Mucosa of stomach (tissue), 1 donor: Measurements from ENCODE around the gene USP15.

Source experiments
- H3K27me3 ChIP-seq: one replicate; pipeline ENCODE4 v1.7.0; 2013; ENCODE audit warnings: mild to moderate bottlenecking, low read length; ENCODE audit not compliant: control insufficient read depth, insufficient read depth
- H3K36me3 ChIP-seq: one replicate; pipeline ENCODE4 v1.7.0; 2013; ENCODE audit warnings: low read length; ENCODE audit not compliant: control insufficient read depth, insufficient read depth
- H3K4me1 ChIP-seq: one replicate; pipeline ENCODE4 v1.7.0; 2013; ENCODE audit warnings: mild to moderate bottlenecking, low read length; ENCODE audit not compliant: control insufficient read depth, insufficient read depth
- H3K4me3 ChIP-seq: one replicate; pipeline ENCODE4 v1.7.0; 2013; ENCODE audit warnings: low read length
- H3K9ac ChIP-seq: one replicate; pipeline ENCODE4 v1.7.0; 2013; ENCODE audit warnings: mild to moderate bottlenecking, low read length, moderate library complexity
- H3K9me3 ChIP-seq: one replicate; pipeline ENCODE4 v1.7.0; 2013; ENCODE audit warnings: mild to moderate bottlenecking, low read length, moderate library complexity; ENCODE audit not compliant: control insufficient read depth
- donor health status: Pancreatic carcinoma.

The USP15 gene

DNA sequence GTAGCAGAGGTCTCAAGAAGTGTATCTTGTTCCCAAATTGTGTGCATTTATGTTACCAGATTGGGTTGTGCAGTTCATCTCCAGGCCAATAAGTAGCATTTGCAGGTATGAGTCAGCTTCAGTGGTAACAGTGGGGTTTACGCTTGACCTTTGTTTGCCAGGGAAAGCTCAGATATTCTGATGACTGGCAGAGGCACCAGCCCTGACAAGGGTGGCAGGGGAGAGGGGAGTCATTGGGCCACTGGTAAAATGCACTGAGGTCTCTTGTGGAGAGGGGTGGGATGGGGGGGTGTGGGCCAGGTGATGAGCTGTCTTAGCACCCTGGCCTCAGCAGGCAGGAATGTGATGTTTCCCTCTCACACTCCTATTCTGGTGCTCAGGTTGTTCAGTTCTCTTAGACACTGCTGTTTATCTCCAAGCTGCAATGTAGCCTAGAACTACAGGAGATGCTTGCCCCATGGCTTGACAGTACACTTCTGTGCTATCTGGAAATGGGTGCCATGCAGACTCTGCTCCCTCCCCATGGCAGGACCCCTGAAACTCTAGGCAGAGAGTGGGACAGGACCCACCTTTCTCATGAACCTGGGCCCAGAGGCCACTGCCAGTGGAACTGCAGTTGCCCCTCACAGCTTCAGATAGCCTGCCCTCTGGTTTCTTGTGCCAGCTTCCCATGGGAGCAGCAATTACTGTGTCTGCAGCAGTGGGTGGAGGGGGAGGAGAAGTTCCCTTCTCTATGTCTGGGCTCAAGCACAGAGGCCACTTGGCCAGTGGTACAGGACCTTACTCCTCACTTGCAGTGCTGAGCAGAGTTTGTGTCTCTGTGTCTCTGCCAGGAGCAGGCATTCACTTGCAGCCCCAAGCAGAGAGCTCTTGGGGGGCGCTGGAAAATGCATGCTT is 31.9 kb downstream of the USP15 start:
- Histone ChIP-seq H3K4me1 (no peaks in the 10 kb centered on the region), H3K4me3 (no peak overlapping the region), H3K9ac (no peak overlapping the region), H3K9me3 (no peaks in the 10 kb centered on the region), H3K27me3 (no peaks in the 10 kb centered on the region), H3K36me3 (no peaks in the 10 kb centered on the region)

GRCh38 chr12:62292761-62293344 is 32.6 kb downstream of the USP15 start:
- Histone ChIP-seq H3K36me3 (no peaks in the 10 kb centered on the region), H3K4me3 (no peak overlapping the region), H3K9me3 (no peaks in the 10 kb centered on the region), H3K27me3 (no peaks in the 10 kb centered on the region), H3K4me1 (no peaks in the 10 kb centered on the region), H3K9ac (no peak overlapping the region)

- Histone ChIP-seq H3K36me3 (no peaks in the 10 kb centered on the region), H3K4me1 (no peaks in the 10 kb centered on the region), H3K9ac (no peak overlapping the region), H3K27me3 (no peaks in the 10 kb centered on the region), H3K4me3 (no peak overlapping the region), H3K9me3 (no peaks in the 10 kb centered on the region)
These were observed 34.2 kb downstream of the USP15 start for GRCh38 chr12:62294378-62294777.

DNA sequence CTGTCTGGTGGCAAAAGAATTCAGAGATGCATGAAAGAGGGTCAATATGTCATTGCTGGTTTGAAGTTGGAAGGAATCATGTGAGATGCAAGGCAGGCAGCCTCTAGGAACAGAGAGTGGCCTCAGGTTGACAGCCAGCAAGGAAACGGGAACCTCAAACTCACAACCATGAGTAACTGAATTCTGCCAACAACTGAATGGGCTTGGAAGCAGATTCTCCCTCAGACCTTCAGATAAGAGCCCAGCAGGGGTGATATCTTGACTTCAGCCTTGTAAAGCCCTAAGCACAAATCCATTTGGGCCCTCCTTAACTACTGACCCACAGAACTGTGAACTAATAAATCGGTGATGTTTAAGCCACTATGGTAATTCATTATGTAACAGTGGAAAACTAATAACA is 35.8 kb downstream of the USP15 start:
- no peak overlapping the region for H3K9ac ChIP-seq
- no peak overlapping the region for H3K4me3 ChIP-seq
- no peaks in the 10 kb centered on the region for H3K27me3 ChIP-seq
- H3K36me3 ChIP-seq = no peaks in the 10 kb centered on the region
- no peaks in the 10 kb centered on the region for H3K9me3 ChIP-seq
- H3K4me1 ChIP-seq = no peaks in the 10 kb centered on the region

- H3K4me1 ChIP-seq = no peaks in the 10 kb centered on the region
- H3K27me3 ChIP-seq = no peaks in the 10 kb centered on the region
- no peaks in the 10 kb centered on the region for H3K9me3 ChIP-seq
- H3K4me3 ChIP-seq = no peak overlapping the region
- no peak overlapping the region for H3K9ac ChIP-seq
- H3K36me3 ChIP-seq = no peaks in the 10 kb centered on the region
These were observed 37.1 kb downstream of the USP15 start for GRCh38 chr12:62297321-62297720.

DNA sequence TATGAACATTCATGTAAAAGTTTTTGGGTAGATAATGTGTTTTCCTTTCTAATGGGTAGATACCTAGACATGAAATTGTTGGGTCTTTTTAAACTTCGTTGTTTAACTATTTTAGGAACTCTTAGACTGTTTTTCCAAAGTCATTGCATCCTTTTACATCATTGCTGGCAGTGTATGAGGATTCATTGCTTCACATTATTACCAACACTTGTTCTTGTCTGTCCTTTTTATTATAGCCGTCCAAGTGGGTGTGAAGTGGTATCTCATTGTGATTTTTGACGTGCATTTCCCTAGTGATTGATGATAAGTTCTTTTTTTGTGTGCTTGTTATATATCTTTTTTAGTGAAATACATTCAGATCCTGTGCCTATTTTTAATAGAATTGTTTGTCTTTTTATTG is 39.4 kb downstream of the USP15 start:
- Histone ChIP-seq H3K36me3 (peaks cover 5% of the 10 kb centered on the region), H3K4me1 (no peaks in the 10 kb centered on the region), H3K9me3 (no peaks in the 10 kb centered on the region), H3K27me3 (no peaks in the 10 kb centered on the region), H3K9ac (no peak overlapping the region), H3K4me3 (no peak overlapping the region)

DNA sequence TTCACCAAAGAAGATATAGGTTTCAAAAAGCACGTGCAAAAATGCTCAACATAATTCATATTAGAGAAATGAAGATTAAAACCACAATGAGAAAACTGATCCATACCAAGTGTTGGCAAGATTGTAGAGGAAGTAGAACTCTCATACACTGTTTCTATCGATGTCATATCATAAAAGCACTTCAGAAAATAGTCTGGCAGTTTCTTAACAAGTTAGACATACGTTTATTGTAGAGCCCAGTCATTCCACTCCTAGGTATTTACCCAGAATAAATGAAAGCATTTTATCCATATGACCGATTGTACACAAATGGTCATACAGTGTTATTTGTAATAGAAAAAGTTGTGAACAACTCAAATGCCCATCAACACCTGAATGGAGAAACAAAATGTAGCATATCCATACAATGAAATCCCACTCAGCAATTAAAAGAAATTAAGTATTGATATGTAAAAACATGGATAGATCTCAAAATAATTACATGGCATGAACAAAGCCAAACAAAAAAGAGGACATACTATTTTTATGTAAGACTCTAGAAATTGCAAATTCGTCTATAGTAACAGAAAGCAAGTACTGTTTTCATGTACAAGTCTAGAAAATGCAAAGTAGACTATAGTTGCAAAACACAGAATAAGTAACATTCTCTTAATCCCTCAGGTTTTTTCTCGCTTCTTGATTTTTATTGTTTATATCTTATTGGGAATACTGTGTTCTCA is 41.0 kb downstream of the USP15 start:
- Histone ChIP-seq H3K9me3 (no peaks in the 10 kb centered on the region), H3K4me3 (no peak overlapping the region), H3K36me3 (peaks cover 9% of the 10 kb centered on the region), H3K9ac (no peak overlapping the region), H3K4me1 (peaks cover 5% of the 10 kb centered on the region), H3K27me3 (no peaks in the 10 kb centered on the region)

DNA sequence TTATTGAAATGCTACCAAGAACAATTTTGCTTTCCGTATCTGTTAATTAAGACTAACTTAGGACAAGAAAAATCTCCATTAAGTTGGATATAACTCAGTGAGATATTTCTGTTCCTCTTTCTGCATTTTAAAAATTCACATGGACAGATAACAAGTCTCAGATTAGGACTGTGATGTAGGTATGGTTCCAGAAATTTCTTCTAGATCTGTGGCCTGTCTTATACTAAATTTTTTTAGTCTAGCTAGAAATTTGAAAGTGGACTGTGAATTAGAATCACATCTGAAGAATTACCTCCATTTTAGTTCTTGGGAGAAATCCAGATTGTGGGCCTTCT is 41.6 kb downstream of the USP15 start:
- Histone ChIP-seq H3K9me3 (no peaks in the 10 kb centered on the region), H3K4me1 (peaks cover 8% of the 10 kb centered on the region), H3K27me3 (no peaks in the 10 kb centered on the region), H3K9ac (no peak overlapping the region), H3K36me3 (peaks cover 9% of the 10 kb centered on the region), H3K4me3 (no peak overlapping the region)

DNA sequence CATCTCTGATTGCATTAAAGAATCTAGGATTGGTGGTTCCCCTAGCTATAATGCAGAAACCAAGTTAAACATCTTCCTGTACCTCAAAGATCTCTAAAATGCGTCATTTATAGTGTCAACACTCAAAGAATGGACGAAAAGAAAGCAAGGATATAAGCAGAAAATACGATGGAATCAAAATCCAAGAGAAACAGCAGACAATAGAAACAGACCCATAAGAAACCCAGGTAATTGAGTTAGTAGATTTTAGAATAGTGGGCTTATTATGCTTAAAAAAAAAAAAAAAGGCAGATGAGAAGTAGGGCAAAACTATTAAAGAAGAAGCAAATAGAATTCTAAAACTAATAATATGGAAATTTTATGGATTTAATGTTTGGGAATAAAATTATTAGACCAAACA is 44.4 kb downstream of the USP15 start:
- peaks cover 9% of the 10 kb centered on the region for H3K36me3 ChIP-seq
- H3K27me3 ChIP-seq = no peaks in the 10 kb centered on the region
- H3K4me1 ChIP-seq = peaks cover 8% of the 10 kb centered on the region
- H3K9me3 ChIP-seq = no peaks in the 10 kb centered on the region
- no peak overlapping the region for H3K4me3 ChIP-seq
- no peak overlapping the region for H3K9ac ChIP-seq

DNA sequence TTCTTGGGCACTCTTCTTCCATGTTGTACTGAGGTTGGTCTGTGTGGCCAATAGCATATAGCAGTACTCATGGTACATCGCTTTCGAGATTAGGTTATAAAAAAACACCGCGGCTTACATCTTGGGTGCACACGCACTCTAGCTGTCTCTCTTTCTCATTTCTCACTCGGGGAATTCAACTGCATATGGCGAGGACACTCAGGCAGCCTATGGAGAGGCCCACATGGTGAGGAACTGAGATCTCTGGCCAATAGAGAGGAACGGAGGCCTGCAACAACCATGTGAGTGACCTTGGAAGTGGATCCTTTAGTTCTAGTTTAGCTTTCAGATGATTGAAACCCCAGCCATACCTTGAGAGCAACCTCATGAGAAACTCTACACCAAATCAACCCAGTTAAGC is 45.6 kb downstream of the USP15 start:
- Histone ChIP-seq H3K9ac (no peak overlapping the region), H3K36me3 (peaks cover 9% of the 10 kb centered on the region), H3K4me1 (peaks cover 8% of the 10 kb centered on the region), H3K27me3 (no peaks in the 10 kb centered on the region), H3K4me3 (no peak overlapping the region), H3K9me3 (no peaks in the 10 kb centered on the region)

DNA sequence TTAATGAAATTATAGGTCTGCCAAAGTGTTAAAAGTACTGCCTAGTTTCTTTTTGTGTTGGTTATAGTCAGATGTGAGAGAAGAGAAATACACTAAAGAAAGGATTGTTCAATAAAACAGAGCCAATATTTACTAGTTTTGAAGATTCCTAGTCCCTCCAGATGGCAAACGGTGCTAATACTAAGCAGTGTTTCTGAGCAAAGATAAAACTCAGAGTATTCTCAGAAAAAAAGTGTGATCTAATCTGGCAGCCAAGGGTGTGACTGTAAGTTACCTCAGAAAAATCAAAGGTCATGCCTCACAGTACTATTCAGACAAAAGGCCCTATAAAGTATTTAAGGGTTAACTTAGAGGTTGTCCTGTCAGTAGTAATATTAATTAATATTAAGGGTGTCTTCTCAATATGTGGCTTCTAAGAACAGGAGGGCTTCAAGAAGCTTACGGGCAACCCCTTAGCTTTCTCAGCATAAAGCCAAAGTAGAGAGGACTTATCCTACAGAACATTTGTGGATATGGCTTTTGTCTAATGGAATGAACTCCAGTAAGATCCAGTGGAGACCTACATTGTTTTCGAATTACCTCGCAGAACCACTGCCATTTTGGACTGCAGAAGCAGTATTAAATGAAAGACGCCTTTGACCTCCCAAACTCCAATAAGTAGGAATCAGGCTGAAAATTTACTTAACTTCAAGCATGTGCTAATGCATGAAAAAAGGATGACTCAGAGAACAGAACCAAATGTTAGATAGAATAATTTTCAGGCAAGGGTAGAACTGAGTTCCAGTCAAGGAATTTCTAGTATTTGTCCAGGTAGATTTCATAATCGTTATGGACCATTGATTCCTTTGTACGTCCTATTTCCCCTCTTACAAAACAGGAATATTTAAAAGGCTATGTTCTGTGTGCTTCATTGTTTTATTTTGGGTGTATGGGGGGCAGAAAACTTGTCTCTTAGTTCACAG is 46.6 kb downstream of the USP15 start:
- H3K9me3 ChIP-seq = no peaks in the 10 kb centered on the region
- no peak overlapping the region for H3K9ac ChIP-seq
- peaks cover 9% of the 10 kb centered on the region for H3K36me3 ChIP-seq
- H3K4me1 ChIP-seq = peaks cover 8% of the 10 kb centered on the region
- no peaks in the 10 kb centered on the region for H3K27me3 ChIP-seq
- H3K4me3 ChIP-seq = no peak overlapping the region
